Activated T-helper 17 cell treated with anti-CD3 and anti-CD28 coated beads, Interleukin-2, amount 50 U/mL, for 72 hours (primary cell): ENCODE data around the gene INPP4A. TPM values are rescaled to one million over a fixed set of nuclear protein-coding genes. Genes with fewer than 3 reads are reported as not detected.

ENCODE experiments used
- ATAC-seq: fragments of 150-1000 bp; cut with Tn5 transposase; replicated peaks from 2 replicates; pipeline ENCODE4 v1.10.0; 2021; ENCODE audit warnings: mild to moderate bottlenecking, moderate library complexity
- H3K27ac Mint-ChIP-seq: one replicate; pipeline ENCODE4 v1.8.0; 2022; ENCODE audit warnings: mixed read lengths
- H3K27me3 Mint-ChIP-seq: one replicate; pipeline ENCODE4 v1.8.0; 2022; ENCODE audit warnings: mixed read lengths
- H3K36me3 Mint-ChIP-seq: one replicate; pipeline ENCODE4 v1.8.0; 2022; ENCODE audit warnings: low read depth, mild to moderate bottlenecking, mixed read lengths
- H3K4me1 Mint-ChIP-seq: one replicate; pipeline ENCODE4 v1.8.0; 2022; ENCODE audit warnings: mixed read lengths
- H3K4me3 Mint-ChIP-seq: one replicate; pipeline ENCODE4 v1.8.0; 2022; ENCODE audit warnings: mild to moderate bottlenecking, mixed read lengths
- H3K9me3 Mint-ChIP-seq: one replicate; pipeline ENCODE4 v1.8.0; 2022; ENCODE audit warnings: mixed read lengths
- total RNA-seq, 2 donors: library from RNA; stranded (reverse); gene quantifications; one replicate each; pipeline ENCODE4 v1.2.3, GENCODE V29; 2022

INPP4A gene
- total RNA-seq, 2 donors from 2014 or later = 66.4 to 74.8 TPM

DNA sequence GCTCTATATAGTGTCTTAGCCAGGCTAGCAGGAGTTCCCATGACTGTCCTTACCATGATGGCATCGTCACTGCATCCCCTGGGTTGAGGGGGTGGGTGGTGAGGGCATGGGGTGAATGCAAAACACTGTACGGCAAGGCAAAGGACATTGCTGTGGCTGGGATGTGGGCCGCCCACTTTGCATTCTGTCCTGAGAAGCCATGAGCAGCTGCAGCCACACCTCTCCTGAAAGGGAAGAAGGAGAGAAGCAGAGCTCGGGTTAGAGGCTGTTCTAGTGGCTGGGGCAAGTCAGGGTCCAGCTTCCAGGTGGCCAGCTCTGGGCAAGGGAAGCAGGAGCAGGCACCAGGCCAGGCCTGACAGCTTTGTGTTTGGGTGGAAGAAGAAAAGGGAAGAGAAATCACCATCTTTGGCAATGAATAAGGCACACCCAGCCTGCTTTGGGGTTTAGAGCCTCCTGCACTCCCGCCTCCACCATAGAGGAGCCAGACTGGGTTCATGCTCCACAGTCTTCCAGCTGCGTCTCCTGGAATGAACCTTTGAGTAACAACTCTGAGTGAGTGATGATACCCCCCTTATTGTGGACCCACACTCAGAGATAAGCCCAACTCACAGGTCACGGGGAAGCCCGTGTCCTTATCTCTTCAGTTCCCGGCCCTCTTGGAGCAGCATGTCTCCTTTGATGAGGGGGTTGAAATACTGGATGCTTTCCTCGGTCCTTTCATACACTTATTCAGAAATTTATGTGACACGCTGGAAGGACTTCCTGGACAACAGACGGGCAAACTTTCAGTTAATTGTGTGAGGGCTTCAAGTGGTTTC is 63.4 kb downstream of the INPP4A start:
- no peaks in the 10 kb centered on the region for H3K9me3 Mint-ChIP-seq
- peak overlapping the region; percentile 42 for H3K4me3 Mint-ChIP-seq
- H3K27me3 Mint-ChIP-seq = no peaks in the 10 kb centered on the region
- peaks cover 14% of the 10 kb centered on the region for H3K36me3 Mint-ChIP-seq
- H3K27ac Mint-ChIP-seq = peak overlapping the region; percentile 18
- no peak for ATAC-seq
- H3K4me1 Mint-ChIP-seq = peaks cover 53% of the 10 kb centered on the region

DNA sequence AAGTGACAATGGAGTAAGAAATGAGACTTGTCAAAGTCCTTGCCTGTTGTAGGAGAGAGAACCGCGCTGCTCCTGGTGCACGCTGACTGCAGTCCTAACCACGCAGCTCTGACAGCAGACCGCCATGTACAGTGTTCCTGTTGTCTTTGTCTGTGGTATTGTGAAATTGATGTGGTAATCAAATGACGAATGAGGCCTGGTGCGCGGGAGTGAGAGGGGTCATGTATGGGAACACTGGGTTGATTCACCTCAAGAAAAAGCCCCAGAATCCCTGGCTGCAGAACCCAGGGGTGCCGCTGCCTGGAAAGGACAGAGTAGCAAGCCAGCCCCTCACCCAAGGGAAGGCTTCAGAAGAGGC is 64.0 kb downstream of the INPP4A start:
- H3K4me3 Mint-ChIP-seq = peak overlapping the region; percentile 42

DNA sequence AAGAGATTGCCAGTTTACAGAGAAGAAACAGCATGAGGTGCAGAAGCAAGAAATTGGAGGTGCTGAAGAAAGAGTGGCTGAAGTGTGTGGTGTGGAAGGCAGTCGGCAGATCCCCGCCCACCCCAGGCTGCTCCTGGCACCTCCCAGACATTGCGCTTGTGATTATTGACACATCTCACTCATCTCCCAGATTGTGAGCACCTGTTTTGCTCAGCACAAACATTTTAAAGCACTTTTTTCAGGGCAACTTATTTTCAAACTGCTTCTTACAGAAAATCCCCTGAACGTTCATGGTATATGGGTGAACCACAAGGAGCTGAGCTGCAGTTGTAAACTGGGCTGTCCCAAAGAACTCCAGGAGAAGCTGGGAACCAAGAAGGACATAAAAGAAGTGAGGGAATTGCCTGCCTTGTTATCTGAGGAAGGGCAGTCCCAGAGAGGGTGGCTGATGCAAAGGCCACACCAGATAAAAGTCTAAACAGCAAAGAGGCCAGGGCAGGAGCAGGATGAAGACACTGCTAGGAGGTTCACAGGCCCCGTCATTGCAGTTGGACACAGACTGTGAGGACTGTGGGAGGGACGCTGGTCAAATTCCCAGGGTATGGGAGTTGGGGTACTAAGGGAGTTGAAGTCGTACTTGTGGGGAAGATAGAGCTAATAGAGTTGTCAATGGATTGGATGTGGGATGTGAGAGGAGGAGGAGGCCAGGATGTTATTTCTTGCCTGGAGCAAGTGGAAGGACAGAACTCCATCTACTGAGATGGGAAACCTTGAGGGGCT is 65.1 kb downstream of the INPP4A start:
- H3K27me3 Mint-ChIP-seq = no peaks in the 10 kb centered on the region
- peaks cover 14% of the 10 kb centered on the region for H3K36me3 Mint-ChIP-seq
- H3K27ac Mint-ChIP-seq = peak overlapping the region; percentile 58
- no peak overlapping the region for H3K4me3 Mint-ChIP-seq
- ATAC-seq = no peak
- peaks cover 43% of the 10 kb centered on the region for H3K4me1 Mint-ChIP-seq
- H3K9me3 Mint-ChIP-seq = no peaks in the 10 kb centered on the region

More for the DNA sequence above, 64.0 kb downstream of the INPP4A start:
- Mint-ChIP-seq H3K36me3 (peaks cover 14% of the 10 kb centered on the region), H3K27me3 (no peaks in the 10 kb centered on the region), H3K4me1 (peaks cover 51% of the 10 kb centered on the region), H3K27ac (peak overlapping the region; percentile 18), H3K9me3 (no peaks in the 10 kb centered on the region)
- peak; percentile 81 for ATAC-seq

DNA sequence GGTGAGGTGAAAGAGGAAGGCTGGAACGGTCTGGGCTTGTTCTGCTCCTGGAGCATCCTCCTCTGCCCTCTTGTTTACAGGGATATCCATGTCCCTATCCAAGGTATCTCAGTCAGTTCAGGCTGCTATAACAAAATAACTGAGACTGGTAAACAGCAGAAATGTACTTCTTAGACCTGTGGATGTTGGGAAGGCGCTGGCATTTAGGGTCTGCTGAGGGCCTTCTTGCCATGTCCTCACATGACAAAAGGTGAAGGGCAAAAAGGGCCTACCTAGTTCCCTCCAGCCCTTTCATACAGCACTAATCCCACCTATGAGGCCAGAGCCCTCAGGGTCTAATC is 65.6 kb downstream of the INPP4A start:
- Mint-ChIP-seq H3K4me3 (no peak overlapping the region), H3K27ac (peak overlapping the region; percentile 58), H3K36me3 (peaks cover 14% of the 10 kb centered on the region), H3K27me3 (no peaks in the 10 kb centered on the region), H3K9me3 (no peaks in the 10 kb centered on the region), H3K4me1 (peaks cover 37% of the 10 kb centered on the region)
- no peak for ATAC-seq

- Mint-ChIP-seq H3K27me3 (no peaks in the 10 kb centered on the region), H3K27ac (no peak overlapping the region), H3K4me1 (peaks cover 40% of the 10 kb centered on the region), H3K36me3 (peaks cover 5% of the 10 kb centered on the region), H3K4me3 (no peak overlapping the region), H3K9me3 (no peaks in the 10 kb centered on the region)
- no peak for ATAC-seq
Observed at GRCh38 chr2:98511981-98512380, 67.3 kb downstream of the INPP4A start.

- no peak overlapping the region for H3K4me3 Mint-ChIP-seq
- H3K27me3 Mint-ChIP-seq = no peaks in the 10 kb centered on the region
- H3K4me1 Mint-ChIP-seq = peaks cover 41% of the 10 kb centered on the region
- H3K36me3 Mint-ChIP-seq = no peaks in the 10 kb centered on the region
- no peak for ATAC-seq
- no peaks in the 10 kb centered on the region for H3K9me3 Mint-ChIP-seq
- H3K27ac Mint-ChIP-seq = no peak overlapping the region
Observed at GRCh38 chr2:98512699-98513098, 68.0 kb downstream of the INPP4A start.

DNA sequence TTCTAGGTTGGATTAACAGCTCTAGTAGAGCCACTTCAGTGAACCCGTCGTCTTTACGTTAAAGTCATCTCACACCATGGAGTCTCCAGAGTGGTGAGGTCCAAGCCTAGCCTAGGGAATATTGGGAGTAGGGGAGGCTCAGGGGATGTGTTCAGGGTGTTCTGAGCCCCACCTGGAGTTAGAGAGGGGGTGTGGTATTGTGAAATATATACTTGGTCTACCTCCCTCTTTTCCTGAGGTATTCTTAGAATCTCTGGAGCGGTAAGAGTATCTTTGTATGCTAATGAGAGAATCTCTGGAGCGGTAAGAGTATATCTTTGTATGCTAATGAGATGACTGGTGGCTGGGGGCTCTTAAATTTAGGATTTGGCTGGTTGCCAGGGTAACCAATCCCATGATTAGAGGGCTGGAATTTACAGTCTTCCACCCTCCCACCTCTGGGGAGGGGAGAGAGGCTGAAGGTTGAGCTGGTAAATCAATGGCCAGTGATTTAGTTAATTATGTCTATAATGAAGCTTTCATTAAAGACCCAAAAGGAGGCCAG is 69.5 kb downstream of the INPP4A start:
- no peak overlapping the region for H3K4me3 Mint-ChIP-seq
- peaks cover 38% of the 10 kb centered on the region for H3K4me1 Mint-ChIP-seq
- H3K27ac Mint-ChIP-seq = peak overlapping the region; percentile 31
- ATAC-seq = no peak
- no peaks in the 10 kb centered on the region for H3K9me3 Mint-ChIP-seq
- peaks cover 6% of the 10 kb centered on the region for H3K36me3 Mint-ChIP-seq
- no peaks in the 10 kb centered on the region for H3K27me3 Mint-ChIP-seq

DNA sequence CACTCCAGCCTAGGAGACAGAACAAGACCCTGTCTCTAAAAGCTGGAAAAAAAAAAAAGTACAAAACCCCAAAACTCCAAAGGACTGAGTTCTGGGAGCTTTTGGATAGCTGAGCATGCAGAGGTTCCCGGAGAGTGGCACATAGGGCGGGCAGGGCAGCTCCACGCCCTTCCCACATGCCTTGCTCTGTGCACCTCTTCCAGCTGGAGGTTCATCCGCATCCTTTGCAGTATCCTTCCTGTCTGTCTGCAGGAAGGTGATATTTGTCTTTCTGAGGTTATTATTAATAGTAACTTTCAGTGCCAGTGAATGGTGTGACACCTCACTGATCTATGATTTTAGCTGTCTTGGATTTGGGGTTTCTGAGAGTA is 70.2 kb downstream of the INPP4A start:
- Mint-ChIP-seq H3K27ac (peak overlapping the region; percentile 55), H3K4me1 (peaks cover 33% of the 10 kb centered on the region), H3K4me3 (no peak overlapping the region)

DNA sequence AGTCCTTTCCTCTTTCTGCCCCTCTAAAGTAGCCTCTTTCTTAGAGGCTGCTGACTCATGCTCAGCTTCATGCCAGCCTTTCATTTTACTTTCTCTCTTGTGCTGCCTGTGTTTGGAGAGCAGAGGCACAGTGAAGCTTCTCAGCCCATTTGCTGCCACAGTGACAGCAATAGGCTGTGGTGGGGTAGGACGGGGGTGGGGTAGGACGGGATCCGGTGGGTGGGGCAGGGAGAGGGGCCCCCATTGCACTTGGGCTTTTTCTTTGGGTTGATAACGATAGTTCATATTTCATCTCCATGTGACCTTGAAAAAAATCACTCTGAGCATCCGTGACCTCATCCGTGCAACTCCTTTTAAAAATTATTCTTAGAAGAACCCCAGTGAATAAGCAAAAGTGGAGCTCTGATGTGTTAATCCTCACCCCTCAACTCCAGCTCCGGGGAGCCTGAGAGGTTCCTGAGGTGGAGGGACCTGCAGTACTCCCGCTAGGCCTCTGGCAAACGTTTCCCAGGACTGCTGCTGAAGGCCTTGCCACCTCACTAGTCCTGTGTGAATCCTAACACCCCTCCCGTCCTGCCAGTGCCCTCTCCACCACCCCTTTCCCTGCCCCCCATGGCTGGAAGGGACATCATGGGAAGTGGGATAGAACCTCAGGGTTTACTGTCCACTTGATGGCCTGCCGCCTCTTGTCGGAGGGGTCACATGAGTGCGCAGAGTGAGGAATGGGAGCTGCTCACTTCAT is 70.8 kb downstream of the INPP4A start:
- Mint-ChIP-seq H3K27me3 (no peaks in the 10 kb centered on the region), H3K27ac (peak overlapping the region; percentile 55), H3K36me3 (peaks cover 19% of the 10 kb centered on the region), H3K9me3 (no peaks in the 10 kb centered on the region), H3K4me3 (no peak overlapping the region), H3K4me1 (peaks cover 29% of the 10 kb centered on the region)
- peak; percentile 66 for ATAC-seq

More for the DNA sequence above, 70.2 kb downstream of the INPP4A start:
- Mint-ChIP-seq H3K27me3 (no peaks in the 10 kb centered on the region), H3K36me3 (peaks cover 13% of the 10 kb centered on the region), H3K9me3 (no peaks in the 10 kb centered on the region)
- no peak for ATAC-seq

DNA sequence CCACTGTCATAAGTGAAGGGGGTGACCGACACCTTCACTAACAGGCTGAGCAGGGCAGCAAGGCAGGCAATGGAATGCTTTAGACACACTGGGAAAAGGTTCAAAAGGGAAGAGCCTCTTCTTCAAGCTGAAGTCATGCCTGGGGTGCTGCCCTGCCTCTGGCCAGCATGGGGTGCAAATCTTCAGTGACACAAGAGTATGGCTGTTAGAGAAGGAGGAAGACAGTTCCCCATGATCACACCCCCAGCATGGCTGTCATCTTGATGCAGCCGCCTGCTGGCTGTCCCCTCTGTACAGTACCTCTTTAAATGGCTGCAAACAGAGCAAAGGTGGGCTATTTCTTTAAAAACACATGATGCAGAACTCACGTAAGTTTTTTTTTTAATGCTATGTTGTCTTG is 71.9 kb downstream of the INPP4A start:
- Mint-ChIP-seq H3K36me3 (peaks cover 29% of the 10 kb centered on the region), H3K9me3 (no peaks in the 10 kb centered on the region), H3K27me3 (no peaks in the 10 kb centered on the region), H3K27ac (no peak overlapping the region), H3K4me1 (peaks cover 29% of the 10 kb centered on the region), H3K4me3 (no peak overlapping the region)
- ATAC-seq = no peak

DNA sequence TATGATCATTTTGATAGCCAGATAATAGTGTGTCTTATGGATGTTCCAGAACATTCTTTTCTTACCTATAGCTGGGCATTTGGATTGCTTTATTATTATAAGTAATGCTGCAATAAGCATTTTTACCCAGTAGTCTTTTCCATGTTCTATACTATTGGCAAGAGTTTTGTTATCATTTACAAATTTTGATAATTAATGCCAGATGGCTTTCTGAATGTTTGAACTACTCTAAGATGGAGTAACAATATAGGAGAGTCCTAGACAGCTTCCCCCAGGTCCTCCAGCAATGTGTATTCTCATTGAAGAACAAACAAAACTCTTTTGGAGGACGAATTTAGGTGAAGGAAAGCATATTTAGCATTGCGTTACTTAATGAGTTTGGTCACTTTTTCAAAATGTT is 73.0 kb downstream of the INPP4A start:
- Mint-ChIP-seq H3K9me3 (no peaks in the 10 kb centered on the region), H3K4me3 (no peak overlapping the region), H3K36me3 (peaks cover 36% of the 10 kb centered on the region), H3K27me3 (no peaks in the 10 kb centered on the region), H3K4me1 (peaks cover 29% of the 10 kb centered on the region), H3K27ac (peak overlapping the region; percentile 26)
- ATAC-seq = no peak

GRCh38 chr2:98518101-98518500 is 73.4 kb downstream of the INPP4A start:
- H3K36me3 Mint-ChIP-seq = peaks cover 41% of the 10 kb centered on the region
- peak; percentile 82 for ATAC-seq
- no peaks in the 10 kb centered on the region for H3K27me3 Mint-ChIP-seq
- no peak overlapping the region for H3K4me3 Mint-ChIP-seq
- no peaks in the 10 kb centered on the region for H3K9me3 Mint-ChIP-seq
- peak overlapping the region; percentile 26 for H3K27ac Mint-ChIP-seq
- H3K4me1 Mint-ChIP-seq = peaks cover 26% of the 10 kb centered on the region

GRCh38 chr2:98519156-98519555 is 74.5 kb downstream of the INPP4A start:
- Mint-ChIP-seq H3K27me3 (no peaks in the 10 kb centered on the region), H3K9me3 (no peaks in the 10 kb centered on the region), H3K4me3 (no peak overlapping the region), H3K27ac (peak overlapping the region; percentile 34), H3K4me1 (peaks cover 22% of the 10 kb centered on the region), H3K36me3 (peaks cover 48% of the 10 kb centered on the region)
- ATAC-seq = no peak

DNA sequence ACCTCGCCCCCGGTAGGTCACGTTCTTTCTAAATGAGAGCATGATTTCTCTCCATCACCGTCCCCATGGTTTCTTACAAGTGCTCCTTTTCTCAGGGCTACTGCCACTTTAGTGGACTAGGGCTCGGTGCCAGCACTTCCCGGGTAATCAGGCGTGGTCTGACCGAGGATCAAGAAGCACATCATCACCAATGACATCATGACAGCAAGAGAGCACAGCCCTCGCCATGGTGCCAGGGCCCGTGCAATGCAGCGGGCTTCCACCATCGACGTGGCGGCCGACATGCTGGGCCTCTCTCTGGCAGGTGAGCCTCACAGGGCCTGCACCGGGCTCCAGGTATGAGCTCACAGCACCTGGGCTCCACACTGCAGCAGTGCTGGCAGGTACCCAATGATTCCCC is 75.2 kb downstream of the INPP4A start:
- ATAC-seq = no peak

More for the DNA sequence above, 75.2 kb downstream of the INPP4A start:
- no peak overlapping the region for H3K4me3 Mint-ChIP-seq
- no peaks in the 10 kb centered on the region for H3K9me3 Mint-ChIP-seq
- peaks cover 22% of the 10 kb centered on the region for H3K4me1 Mint-ChIP-seq
- H3K27me3 Mint-ChIP-seq = no peaks in the 10 kb centered on the region
- peaks cover 55% of the 10 kb centered on the region for H3K36me3 Mint-ChIP-seq
- no peak overlapping the region for H3K27ac Mint-ChIP-seq
